B cell (primary cell): ENCODE measurements around the gene UBAC1. TPM values are rescaled to one million over a fixed set of nuclear protein-coding genes. Genes with fewer than 3 reads are reported as not detected.
A peak's percentile ranks its signal among the peaks of the same experiment; 100 is the strongest.

Source experiments
- ATAC-seq: fragments of 200-7000 bp; cut with Tn5 transposase; one replicate; pipeline ENCODE4 v1.10.0; 2021; ENCODE audit warnings: low read depth, mild to moderate bottlenecking, moderate number of reproducible peaks, moderate library complexity
- CTCF ChIA-PET: fragments of 350-600 bp; sonication (Branson Sonifier 250); formaldehyde crosslinking; loops from one replicate; lab custom pipeline; 2021; ENCODE audit warnings: antibody characterized with exemption, inconsistent platforms; lab: Charles Lee
- POLR2A ChIA-PET: fragments of 350-600 bp; sonication (Branson Sonifier 250); formaldehyde crosslinking; loops from one replicate; lab custom pipeline; 2021; ENCODE audit warnings: antibody characterized with exemption; lab: Charles Lee
- DNase-seq: peaks from one replicate; pipeline ENCODE4 v3.0.0; 2013
- H2AFZ ChIP-seq: 2 replicates; pipeline ENCODE4 v1.6.1; 2012; ENCODE audit warnings: mild to moderate bottlenecking, low read depth, low read length; ENCODE audit not compliant: insufficient read depth, poor library complexity, severe bottlenecking
- H3K27ac ChIP-seq, 2 donors: 1 replicate in 1 of 2; 2 replicates in 1 of 2; pipeline ENCODE4 v1.5.1; 2012 to 2013; ENCODE audit warnings: low read length in 2 of 2, mild to moderate bottlenecking in 2 of 2, moderate library complexity in 1 of 2
- H3K27me3 ChIP-seq, 4 experiments: fragments of 200-600 bp in 1 of 4; sonication (generic) in 1 of 4; replicated peaks in 1 of 4; 1 replicate in 2 of 4; 2 replicates in 2 of 4; pipeline versions ENCODE4 v1.6.1 to v1.7.0; 2013 to 2016; ENCODE audit warnings: low read length in 3 of 4, mild to moderate bottlenecking in 2 of 4, mixed read lengths in 1 of 4, moderate library complexity in 1 of 4; ENCODE audit not compliant: insufficient read depth in 4 of 4, control insufficient read depth in 3 of 4; ENCODE audit errors: control extremely low read depth in 1 of 4
- H3K36me3 ChIP-seq, 2 experiments: replicated peaks in 1 of 2; 1 replicate in 1 of 2; 2 replicates in 1 of 2; pipeline versions ENCODE4 v1.6.1 to v1.7.1; 2013; ENCODE audit warnings: low read length in 1 of 2; ENCODE audit not compliant: insufficient read depth in 2 of 2, control insufficient read depth in 1 of 2; ENCODE audit errors: control extremely low read depth in 1 of 2, extremely low read depth in 1 of 2
- H3K4me1 ChIP-seq, 2 donors: fragments of 200-600 bp in 1 of 2; sonication (generic) in 1 of 2; 1 replicate in 1 of 2; 2 replicates in 1 of 2; pipeline versions ENCODE4 v1.5.1 to v1.6.1; 2013 to 2017; ENCODE audit warnings: low read length in 2 of 2; ENCODE audit not compliant: control insufficient read depth in 2 of 2, insufficient read depth in 2 of 2
- H3K4me2 ChIP-seq: replicated peaks from 2 replicates; pipeline ENCODE3; 2012; ENCODE audit warnings: mild to moderate bottlenecking, low read depth, low read length; ENCODE audit not compliant: poor library complexity, severe bottlenecking
- H3K4me3 ChIP-seq, 5 experiments: fragments of 200-600 bp in 1 of 5; sonication (generic) in 1 of 5; 1 replicate in 3 of 5; 2 replicates in 2 of 5; pipeline versions ENCODE4 v1.5.1 to v1.7.0; 2011 to 2016; ENCODE audit warnings: low read length in 4 of 5, mild to moderate bottlenecking in 4 of 5, low read depth in 2 of 5, control low read depth in 1 of 5, moderate library complexity in 1 of 5; ENCODE audit not compliant: insufficient read depth in 1 of 5; ENCODE audit errors: control extremely low read depth in 1 of 5, extremely low read depth in 1 of 5
- H3K79me2 ChIP-seq: fragments of 200-600 bp; sonication (generic); one replicate; pipeline ENCODE4 v1.6.0; 2016; ENCODE audit warnings: low read length; ENCODE audit not compliant: control insufficient read depth, insufficient read depth
- H3K9ac ChIP-seq: fragments of 200-600 bp; sonication (generic); 2 replicates; pipeline ENCODE4 v1.6.1; 2017; ENCODE audit warnings: mild to moderate bottlenecking, low read length, moderate library complexity
- H3K9me3 ChIP-seq, 3 donors: one replicate each; pipeline versions ENCODE4 v1.6.1 to v1.7.1; 2013; ENCODE audit warnings: low read length in 2 of 3; ENCODE audit not compliant: control insufficient read depth in 2 of 3, insufficient read depth in 1 of 3; ENCODE audit errors: control extremely low read depth in 1 of 3
- H4K20me1 ChIP-seq: 2 replicates; pipeline ENCODE4 v1.6.0; 2012; ENCODE audit warnings: mild to moderate bottlenecking, low read length; ENCODE audit not compliant: insufficient read depth, control insufficient read depth, poor library complexity, severe bottlenecking
- H3K27ac Mint-ChIP-seq: one replicate; pipeline ENCODE4 v1.8.0; 2021; ENCODE audit warnings: mixed read lengths
- H3K27me3 Mint-ChIP-seq: one replicate; pipeline ENCODE4 v1.8.0; 2021; ENCODE audit warnings: mixed read lengths
- H3K4me1 Mint-ChIP-seq: one replicate; pipeline ENCODE4 v1.8.0; 2021; ENCODE audit warnings: mixed read lengths
- H3K4me3 Mint-ChIP-seq: one replicate; pipeline ENCODE4 v1.8.0; 2021; ENCODE audit warnings: mixed read lengths
- H3K9me3 Mint-ChIP-seq: one replicate; pipeline ENCODE4 v1.8.0; 2022; ENCODE audit warnings: mixed read lengths; ENCODE audit not compliant: insufficient read depth
- EZH2 ChIP-seq: IDR thresholded peaks from 2 replicates; pipeline ENCODE4 v1.6.1; 2012; ENCODE audit warnings: borderline replicate concordance, low read depth, mild to moderate bottlenecking, moderate library complexity, low read length; ENCODE audit not compliant: insufficient read depth, poor library complexity, severe bottlenecking
- WGBS: methylation state at CpG from one replicate; pipeline ENCODE4 v1.1.5; 2013; ENCODE audit warnings: missing lambda C conversion rate; ENCODE audit not compliant: insufficient coverage; 5-methylcytosine and 5-hydroxymethylcytosine counted together
- intact Hi-C: fragments of 100-400 bp; cut with micrococcal nuclease; formaldehyde crosslinking; loops from one replicate; pipeline ENCODE4 v1.10.0; 2022
- polyA plus RNA-seq: library from polyadenylated mRNA; depleted of rRNA; stranded (reverse); fragments of >200 nt; gene quantifications from 2 replicates; pipeline ENCODE4 v1.2.3, GENCODE V29; 2012
- total RNA-seq, 2 donors: library from RNA; stranded (reverse); fragments of 120-200 nt in 1 of 2; gene quantifications; 1 replicate in 1 of 2; 2 replicates in 1 of 2; pipeline versions ENCODE4 v1.2.3 to v1.2.4, GENCODE V29; 2013 to 2022
- TF ChIP-seq, protein P1 (sequence below): fragments of 200-600 bp; IDR thresholded peaks from one replicate; pipeline ENCODE4 v1.8.0; 2022; ENCODE audit warnings: antibody characterized with exemption, mild to moderate bottlenecking

The UBAC1 gene
- total and polyA plus RNA-seq, 2 donors (not counting 1 experiment from before 2014, with no cell fraction given), result 30.8 to 31.1 TPM

DNA sequence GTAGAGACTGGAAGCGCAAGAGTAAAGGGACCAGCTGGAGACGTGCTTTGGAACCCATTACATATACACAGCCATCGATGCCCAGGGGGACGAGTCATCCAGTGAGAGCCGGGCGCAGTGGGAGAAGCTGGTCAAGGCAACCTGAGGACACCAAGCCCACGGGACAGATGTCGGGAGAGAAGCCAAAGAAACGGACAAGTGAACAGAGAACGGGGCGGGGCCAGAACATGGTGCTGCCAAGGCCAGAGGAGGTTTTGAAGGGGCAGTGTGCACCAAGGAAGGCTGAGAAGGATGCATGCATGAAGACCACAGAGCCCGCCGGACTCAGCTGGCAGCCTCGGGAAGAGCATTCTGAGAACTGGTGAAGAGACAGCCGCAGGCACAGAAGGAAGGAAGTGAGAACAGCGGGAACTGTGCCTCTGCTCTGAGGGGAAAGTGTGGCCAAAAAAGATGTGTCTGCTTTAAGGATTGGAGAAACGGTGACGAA, 74.1 kb downstream of the UBAC1 start:
- no peak for TF ChIP-seq EZH2
- TF ChIP-seq, protein P1, sequence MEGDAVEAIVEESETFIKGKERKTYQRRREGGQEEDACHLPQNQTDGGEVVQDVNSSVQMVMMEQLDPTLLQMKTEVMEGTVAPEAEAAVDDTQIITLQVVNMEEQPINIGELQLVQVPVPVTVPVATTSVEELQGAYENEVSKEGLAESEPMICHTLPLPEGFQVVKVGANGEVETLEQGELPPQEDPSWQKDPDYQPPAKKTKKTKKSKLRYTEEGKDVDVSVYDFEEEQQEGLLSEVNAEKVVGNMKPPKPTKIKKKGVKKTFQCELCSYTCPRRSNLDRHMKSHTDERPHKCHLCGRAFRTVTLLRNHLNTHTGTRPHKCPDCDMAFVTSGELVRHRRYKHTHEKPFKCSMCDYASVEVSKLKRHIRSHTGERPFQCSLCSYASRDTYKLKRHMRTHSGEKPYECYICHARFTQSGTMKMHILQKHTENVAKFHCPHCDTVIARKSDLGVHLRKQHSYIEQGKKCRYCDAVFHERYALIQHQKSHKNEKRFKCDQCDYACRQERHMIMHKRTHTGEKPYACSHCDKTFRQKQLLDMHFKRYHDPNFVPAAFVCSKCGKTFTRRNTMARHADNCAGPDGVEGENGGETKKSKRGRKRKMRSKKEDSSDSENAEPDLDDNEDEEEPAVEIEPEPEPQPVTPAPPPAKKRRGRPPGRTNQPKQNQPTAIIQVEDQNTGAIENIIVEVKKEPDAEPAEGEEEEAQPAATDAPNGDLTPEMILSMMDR, result no peak
- H3K4me1 Mint-ChIP-seq, result peaks cover 48% of the 10 kb centered on the region
- Histone ChIP-seq H3K4me2 (peak overlapping the region; percentile 83), H3K79me2 (peaks cover 99% of the 10 kb centered on the region), H3K4me1 (peaks cover 18 to 28% of the 10 kb centered on the region in 2 donors), H3K27me3 (no peaks in the 10 kb centered on the region), H3K9ac (peak overlapping the region; percentile 61), H3K9me3 (no peaks in the 10 kb centered on the region), H3K36me3 (no peaks in the 10 kb centered on the region), H3K27ac (peak overlapping the region in 1 of 2 donors; percentile 66), H3K4me3 (peak overlapping the region in 3 of 5 experiments; percentile 38 to 59 (median 41)), H4K20me1 (peaks cover 86% of the 10 kb centered on the region), H2AFZ (peak overlapping the region; percentile 76)
- H3K4me3 Mint-ChIP-seq, result peak overlapping the region; percentile 75
- H3K27me3 Mint-ChIP-seq, result no peaks in the 10 kb centered on the region
- no peak for ATAC-seq
- peak overlapping the region; percentile 83 for H3K27ac Mint-ChIP-seq
- no peaks in the 10 kb centered on the region for H3K9me3 Mint-ChIP-seq
- CTCF ChIA-PET, result no interaction called here
- intact Hi-C loops, result no loop called here
- 47% methylated on average over 17 of the region's 18 CpGs for WGBS
- POLR2A ChIA-PET, result no interaction called here
- DNase-seq, result no peak

DNA sequence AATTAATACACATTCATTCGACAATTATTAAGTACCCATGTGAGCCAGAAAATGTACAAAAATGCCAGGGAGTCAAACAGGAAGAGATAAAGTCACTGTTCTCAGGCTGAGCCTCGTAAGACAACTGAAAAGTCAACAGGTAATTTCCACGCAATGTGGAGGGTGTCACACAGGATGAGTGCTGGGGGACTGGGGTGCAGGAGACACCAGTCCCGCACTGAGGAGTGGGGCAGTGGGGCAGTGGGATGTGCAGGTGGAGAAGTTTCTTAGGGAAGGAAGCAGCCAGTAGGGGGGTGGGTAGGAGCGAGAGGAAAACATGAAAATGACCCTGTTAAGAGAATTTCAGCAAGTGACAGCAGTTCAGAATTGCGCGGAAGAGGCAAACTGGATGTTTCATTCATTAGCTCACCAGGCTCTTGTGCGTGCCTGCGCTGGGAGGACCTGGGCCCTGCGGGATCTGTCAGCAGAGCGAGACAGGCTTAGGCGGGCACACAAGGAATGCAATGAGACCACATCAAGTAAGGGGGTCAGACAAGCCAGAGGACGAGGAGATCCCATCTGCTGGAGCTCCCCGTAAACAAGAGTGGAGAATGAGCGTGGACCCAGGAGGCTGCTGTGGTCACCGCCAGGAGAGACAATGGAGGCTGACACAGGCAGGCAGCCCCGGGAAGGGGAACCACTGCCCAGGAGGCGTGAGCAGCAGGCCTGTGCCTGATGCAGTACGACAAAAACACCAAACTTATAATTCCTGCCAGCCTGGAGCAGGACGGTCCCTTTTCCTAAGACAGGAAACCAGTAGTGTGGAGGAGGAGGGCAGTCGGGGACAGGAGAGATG, 74.8 kb downstream of the UBAC1 start:
- H3K4me3 Mint-ChIP-seq, result peak overlapping the region; percentile 75
- DNase-seq (no peak), ATAC-seq (no peak)
- H3K9me3 Mint-ChIP-seq, result no peaks in the 10 kb centered on the region
- ChIA-PET POLR2A (no interaction called here), CTCF (no interaction called here)
- H3K27ac Mint-ChIP-seq, result peak overlapping the region; percentile 83
- Histone ChIP-seq H4K20me1 (peaks cover 83% of the 10 kb centered on the region), H3K9ac (no peak overlapping the region), H3K4me3 (no peak overlapping the region), H3K27ac (no peak overlapping the region), H3K79me2 (peaks cover 99% of the 10 kb centered on the region), H3K4me2 (no peak overlapping the region), H3K9me3 (no peaks in the 10 kb centered on the region), H3K4me1 (peaks cover 18 to 28% of the 10 kb centered on the region in 2 donors), H3K36me3 (no peaks in the 10 kb centered on the region), H2AFZ (no peak overlapping the region), H3K27me3 (no peaks in the 10 kb centered on the region)
- 96% methylated on average over 17 of the region's 21 CpGs for WGBS
- intact Hi-C loops, result no loop called here
- no peaks in the 10 kb centered on the region for H3K27me3 Mint-ChIP-seq
- TF ChIP-seq, protein P1, result no peak
- TF ChIP-seq EZH2, result no peak
- H3K4me1 Mint-ChIP-seq, result peaks cover 43% of the 10 kb centered on the region
